ENCODE measurements around the gene ZMAT5.

DNA sequence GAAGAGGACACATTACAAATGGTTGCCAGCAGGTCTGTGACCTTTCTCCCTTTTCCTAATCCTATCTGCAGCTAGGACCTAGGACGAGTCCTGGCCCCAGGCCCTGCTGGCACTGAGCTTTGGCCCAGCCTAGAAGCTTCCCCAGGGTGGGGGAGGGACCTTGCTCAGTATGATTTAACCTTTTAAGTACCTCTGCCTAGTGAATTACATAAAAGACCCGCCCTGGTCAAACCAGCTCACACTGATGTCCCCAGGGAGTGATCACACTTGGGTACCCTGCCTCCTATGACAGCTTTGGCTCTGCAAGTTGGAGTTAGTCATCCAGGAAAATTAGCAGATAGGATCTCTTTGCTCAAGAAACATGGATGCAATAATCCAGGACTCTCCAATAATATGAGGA lies 49.3 kb upstream of the ZMAT5 start:
- TF ChIP-seq JUND (IDR thresholded peaks at IDR 0.05) = no peak
- TF ChIP-seq EZH2 (IDR thresholded peaks at IDR 0.05) = no peak
- TF ChIP-seq, protein P1, sequence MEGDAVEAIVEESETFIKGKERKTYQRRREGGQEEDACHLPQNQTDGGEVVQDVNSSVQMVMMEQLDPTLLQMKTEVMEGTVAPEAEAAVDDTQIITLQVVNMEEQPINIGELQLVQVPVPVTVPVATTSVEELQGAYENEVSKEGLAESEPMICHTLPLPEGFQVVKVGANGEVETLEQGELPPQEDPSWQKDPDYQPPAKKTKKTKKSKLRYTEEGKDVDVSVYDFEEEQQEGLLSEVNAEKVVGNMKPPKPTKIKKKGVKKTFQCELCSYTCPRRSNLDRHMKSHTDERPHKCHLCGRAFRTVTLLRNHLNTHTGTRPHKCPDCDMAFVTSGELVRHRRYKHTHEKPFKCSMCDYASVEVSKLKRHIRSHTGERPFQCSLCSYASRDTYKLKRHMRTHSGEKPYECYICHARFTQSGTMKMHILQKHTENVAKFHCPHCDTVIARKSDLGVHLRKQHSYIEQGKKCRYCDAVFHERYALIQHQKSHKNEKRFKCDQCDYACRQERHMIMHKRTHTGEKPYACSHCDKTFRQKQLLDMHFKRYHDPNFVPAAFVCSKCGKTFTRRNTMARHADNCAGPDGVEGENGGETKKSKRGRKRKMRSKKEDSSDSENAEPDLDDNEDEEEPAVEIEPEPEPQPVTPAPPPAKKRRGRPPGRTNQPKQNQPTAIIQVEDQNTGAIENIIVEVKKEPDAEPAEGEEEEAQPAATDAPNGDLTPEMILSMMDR (IDR thresholded peaks at IDR 0.05 in 2 of 3, conservative IDR thresholded peaks at IDR 0.05 in 1 of 3; ENCODE audit: borderline replicate concordance in 1 of 3, insufficient read depth in 1 of 3, low read depth in 2 of 3, low read length in 2 of 3) = no peak
- TF ChIP-seq, protein P2, sequence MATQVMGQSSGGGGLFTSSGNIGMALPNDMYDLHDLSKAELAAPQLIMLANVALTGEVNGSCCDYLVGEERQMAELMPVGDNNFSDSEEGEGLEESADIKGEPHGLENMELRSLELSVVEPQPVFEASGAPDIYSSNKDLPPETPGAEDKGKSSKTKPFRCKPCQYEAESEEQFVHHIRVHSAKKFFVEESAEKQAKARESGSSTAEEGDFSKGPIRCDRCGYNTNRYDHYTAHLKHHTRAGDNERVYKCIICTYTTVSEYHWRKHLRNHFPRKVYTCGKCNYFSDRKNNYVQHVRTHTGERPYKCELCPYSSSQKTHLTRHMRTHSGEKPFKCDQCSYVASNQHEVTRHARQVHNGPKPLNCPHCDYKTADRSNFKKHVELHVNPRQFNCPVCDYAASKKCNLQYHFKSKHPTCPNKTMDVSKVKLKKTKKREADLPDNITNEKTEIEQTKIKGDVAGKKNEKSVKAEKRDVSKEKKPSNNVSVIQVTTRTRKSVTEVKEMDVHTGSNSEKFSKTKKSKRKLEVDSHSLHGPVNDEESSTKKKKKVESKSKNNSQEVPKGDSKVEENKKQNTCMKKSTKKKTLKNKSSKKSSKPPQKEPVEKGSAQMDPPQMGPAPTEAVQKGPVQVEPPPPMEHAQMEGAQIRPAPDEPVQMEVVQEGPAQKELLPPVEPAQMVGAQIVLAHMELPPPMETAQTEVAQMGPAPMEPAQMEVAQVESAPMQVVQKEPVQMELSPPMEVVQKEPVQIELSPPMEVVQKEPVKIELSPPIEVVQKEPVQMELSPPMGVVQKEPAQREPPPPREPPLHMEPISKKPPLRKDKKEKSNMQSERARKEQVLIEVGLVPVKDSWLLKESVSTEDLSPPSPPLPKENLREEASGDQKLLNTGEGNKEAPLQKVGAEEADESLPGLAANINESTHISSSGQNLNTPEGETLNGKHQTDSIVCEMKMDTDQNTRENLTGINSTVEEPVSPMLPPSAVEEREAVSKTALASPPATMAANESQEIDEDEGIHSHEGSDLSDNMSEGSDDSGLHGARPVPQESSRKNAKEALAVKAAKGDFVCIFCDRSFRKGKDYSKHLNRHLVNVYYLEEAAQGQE (IDR thresholded peaks at IDR 0.05; ENCODE audit: low read depth) = no peak
- no peak for TF ChIP-seq POLR2A (IDR thresholded peaks at IDR 0.05; ENCODE audit: borderline replicate concordance, extremely low read depth, insufficient read depth, insufficient read length)
- TF ChIP-seq ZFX (IDR thresholded peaks at IDR 0.05) = no peak
- TF ChIP-seq SIN3A (IDR thresholded peaks at IDR 0.05; ENCODE audit: low read depth) = no peak
- TF ChIP-seq SP1 (IDR thresholded peaks at IDR 0.05; ENCODE audit: low read depth) = no peak
